GM12892 (cell line): Measurements from ENCODE around the gene RPIA.

Experiments
- DNase-seq: peaks from one replicate; pipeline ENCODE4 v3.0.0; 2011; ENCODE audit not compliant: insufficient read length
- FAIRE-seq: peaks from 2 replicates; lab custom pipeline; 2011; peaks lifted over from hg19 to GRCh38; lab: Jason Lieb, UNC
- POLR2A ChIP-seq: IDR thresholded peaks from 2 replicates; pipeline ENCODE4 v1.6.1; 2011; ENCODE audit warnings: low read depth, low read length, control low read depth
- POLR2AphosphoS5 ChIP-seq: IDR thresholded peaks from 2 replicates; pipeline ENCODE4 v1.6.1; 2011; ENCODE audit warnings: low read depth, low read length, control low read depth
- TAF1 ChIP-seq: IDR thresholded peaks from 2 replicates; pipeline ENCODE4 v1.6.1; 2011; ENCODE audit warnings: low read depth, mild to moderate bottlenecking, control low read depth, low read length, borderline replicate concordance

RPIA gene

DNA sequence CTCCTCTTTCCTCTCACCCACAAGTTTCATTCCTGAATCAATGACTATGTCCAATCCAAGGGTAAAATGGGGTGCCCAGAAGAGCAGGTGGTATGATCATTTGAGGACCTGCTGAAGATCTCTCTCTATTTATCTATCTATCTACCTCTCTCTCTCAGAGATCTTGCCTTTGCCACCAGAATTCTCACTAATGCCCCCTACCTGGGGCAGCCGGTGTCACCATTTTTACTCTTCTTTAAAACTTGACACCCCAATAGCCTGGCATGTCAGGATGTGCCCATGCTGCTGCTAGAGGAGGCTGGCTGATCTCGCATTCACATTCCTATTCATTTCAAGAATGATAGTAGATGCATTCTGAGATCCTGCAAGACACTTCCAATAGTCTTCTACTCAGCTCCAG is 24.3 kb upstream of the RPIA start:
- FAIRE-seq (no peak), DNase-seq (no peak)
- no peak for TF ChIP-seq POLR2AphosphoS5
- no peak for TF ChIP-seq POLR2A
- no peak for TF ChIP-seq TAF1

DNA sequence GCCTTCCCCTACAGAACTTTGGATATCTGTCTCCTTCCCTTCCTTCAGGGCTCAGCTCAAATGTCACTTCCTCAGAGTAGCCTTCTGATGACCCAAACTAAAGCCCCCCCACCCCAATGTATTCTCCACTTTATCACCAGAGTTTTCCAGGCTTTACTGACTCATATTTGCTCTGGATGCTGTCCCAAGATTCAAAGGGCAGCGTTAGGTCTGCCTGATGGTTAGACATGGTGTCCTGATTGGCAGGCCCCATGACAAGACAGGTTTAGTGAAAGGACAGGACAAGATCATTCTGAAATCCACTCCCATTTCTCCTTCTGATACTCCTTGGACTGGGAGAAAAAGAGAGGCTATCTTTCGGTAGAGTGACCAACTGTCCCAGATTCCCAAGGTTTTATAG is 22.6 kb upstream of the RPIA start:
- TF ChIP-seq TAF1: no peak
- no peak for TF ChIP-seq POLR2AphosphoS5
- TF ChIP-seq POLR2A: no peak
- DNase-seq: no peak
- FAIRE-seq: no peak

DNA sequence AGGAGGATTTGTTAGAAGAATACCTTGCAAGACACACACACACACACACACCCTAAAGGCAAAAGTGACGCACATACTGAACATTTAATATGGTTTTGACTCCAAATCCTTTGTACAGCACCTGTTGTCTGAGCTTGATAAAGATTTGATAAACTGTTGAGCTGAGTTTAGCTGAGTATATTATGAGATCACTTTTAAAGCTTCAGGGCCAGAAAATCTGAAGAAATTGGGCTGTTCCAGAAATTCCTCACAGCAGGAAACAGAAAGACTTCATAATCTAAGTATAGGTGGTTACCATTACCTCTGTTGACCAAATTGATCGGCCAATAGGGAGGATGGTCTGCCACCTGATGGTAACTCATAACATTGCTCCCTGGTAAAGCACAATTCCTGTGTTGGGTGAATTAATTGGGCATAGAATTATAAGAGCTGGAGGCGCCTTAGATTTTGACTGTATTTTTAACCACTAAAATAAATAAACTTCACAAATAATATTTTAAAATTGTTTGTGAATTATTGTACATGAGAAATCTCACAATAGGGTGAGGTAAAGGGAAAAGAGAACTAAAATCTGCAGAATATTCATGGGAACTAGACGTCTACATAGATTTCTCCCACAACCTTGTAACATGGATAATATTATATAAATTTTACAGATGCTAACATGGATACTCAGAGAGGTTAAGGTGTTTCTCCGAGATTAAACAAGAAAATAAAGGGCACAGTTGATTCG is 21.8 kb upstream of the RPIA start:
- DNase-seq: no peak
- FAIRE-seq: peak; percentile 93
- no peak for TF ChIP-seq POLR2A

DNA sequence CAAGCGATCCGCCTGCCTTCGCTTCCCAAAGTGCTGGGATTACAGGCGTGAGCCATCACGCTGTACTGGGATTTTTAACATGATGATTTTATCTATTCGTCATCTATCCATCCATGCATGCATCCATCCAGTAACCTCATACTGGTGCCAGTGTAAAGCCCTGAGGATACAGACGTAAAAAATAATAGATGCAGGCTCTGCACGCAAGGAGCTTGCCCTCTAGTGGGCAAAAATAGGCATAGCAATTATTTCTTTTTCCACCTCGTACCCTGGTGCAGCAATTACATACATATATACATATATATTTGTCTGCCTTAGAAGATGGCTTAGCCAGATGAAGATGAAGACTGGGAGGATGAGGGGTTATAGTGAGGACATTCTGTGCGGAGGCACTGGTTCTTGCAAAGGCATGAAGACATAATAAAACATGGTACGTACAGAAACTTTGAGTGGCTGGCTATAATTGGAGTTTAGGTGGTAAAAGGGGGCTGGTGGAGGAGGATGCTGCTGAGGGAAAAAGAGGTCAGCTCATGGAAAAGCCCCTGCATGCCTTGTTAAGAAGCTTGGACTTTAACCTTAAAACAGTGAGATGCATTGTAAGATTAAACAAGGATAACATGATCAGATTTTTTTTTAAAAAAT is 19.6 kb upstream of the RPIA start:
- TF ChIP-seq TAF1 (no peak), POLR2AphosphoS5 (no peak), POLR2A (no peak)
- DNase-seq (no peak), FAIRE-seq (peak; percentile 68)

DNA sequence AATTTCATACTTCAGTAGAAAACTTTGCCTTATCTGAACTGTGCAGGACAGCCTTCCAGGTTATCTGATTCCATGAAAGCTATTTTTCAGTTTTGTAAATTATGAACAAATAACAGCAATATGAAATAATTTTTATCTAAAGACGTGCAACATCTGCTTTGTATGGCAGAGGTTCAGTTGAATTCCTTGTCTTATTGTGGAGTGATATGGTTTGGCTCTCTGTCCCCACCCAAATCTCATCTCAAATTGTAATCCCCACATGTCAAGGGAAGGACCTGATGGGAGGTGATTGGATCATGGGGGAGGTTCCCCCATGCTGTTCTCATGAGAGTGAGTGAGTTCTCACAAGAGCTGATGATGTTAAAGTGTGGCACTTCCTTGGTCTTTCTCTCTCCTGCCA is 18.1 kb upstream of the RPIA start:
- FAIRE-seq: no peak
- TF ChIP-seq POLR2AphosphoS5 (no peak), POLR2A (no peak), TAF1 (no peak)
- DNase-seq: no peak

DNA sequence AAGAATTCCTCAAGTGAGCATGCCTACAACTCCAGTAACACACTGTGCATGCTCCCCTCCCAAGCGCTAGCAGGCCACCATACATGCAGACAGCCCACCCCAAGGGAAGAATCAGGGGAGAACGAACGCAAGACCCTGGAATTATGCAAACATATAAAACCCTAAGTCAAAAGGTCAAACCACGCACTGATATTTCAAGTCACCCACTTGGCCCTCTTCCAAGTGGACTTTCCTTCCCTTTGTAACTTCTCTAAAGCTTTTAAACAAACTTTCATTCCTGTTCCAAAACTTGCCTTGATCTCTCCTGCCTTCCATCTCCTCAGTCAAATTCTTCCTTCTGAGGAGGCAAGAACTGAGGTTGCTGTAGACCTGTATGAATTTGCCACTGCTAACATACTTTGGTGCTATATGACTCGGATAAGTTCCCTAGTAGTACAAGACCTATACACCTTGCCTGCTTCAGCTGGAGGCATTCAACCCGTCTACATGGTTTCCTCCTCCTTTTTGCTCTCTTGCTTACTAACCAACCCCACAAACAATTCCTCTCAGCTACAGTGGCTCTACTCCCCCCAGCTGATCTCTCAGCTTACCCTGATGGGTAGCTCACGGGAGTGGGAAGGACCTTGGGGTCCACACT is 11.1 kb upstream of the RPIA start:
- FAIRE-seq: no peak
- no peak for TF ChIP-seq POLR2AphosphoS5
- TF ChIP-seq TAF1: no peak
- TF ChIP-seq POLR2A: no peak
- DNase-seq: no peak

DNA sequence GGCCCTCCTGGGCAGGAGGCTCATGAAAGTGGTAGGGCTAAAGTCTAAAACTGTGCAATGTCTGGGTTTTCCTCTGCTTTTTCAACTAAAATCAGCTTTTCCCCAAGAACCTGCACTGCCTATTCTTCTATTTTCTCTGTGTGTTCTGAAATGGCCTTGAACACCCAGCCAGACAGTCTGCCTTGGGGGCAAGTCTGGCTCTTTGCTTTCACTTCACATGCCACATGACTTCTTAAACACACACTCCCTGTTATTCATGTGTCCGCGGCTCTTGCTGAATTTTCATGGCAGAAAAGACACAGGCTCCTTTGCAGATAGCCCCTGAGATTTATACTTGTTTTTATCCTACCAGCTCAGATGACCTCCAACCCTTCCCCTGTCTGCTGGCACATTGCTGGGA is 10.6 kb upstream of the RPIA start:
- no peak for FAIRE-seq
- DNase-seq: no peak
- TF ChIP-seq POLR2A (no peak), POLR2AphosphoS5 (no peak), TAF1 (no peak)

DNA sequence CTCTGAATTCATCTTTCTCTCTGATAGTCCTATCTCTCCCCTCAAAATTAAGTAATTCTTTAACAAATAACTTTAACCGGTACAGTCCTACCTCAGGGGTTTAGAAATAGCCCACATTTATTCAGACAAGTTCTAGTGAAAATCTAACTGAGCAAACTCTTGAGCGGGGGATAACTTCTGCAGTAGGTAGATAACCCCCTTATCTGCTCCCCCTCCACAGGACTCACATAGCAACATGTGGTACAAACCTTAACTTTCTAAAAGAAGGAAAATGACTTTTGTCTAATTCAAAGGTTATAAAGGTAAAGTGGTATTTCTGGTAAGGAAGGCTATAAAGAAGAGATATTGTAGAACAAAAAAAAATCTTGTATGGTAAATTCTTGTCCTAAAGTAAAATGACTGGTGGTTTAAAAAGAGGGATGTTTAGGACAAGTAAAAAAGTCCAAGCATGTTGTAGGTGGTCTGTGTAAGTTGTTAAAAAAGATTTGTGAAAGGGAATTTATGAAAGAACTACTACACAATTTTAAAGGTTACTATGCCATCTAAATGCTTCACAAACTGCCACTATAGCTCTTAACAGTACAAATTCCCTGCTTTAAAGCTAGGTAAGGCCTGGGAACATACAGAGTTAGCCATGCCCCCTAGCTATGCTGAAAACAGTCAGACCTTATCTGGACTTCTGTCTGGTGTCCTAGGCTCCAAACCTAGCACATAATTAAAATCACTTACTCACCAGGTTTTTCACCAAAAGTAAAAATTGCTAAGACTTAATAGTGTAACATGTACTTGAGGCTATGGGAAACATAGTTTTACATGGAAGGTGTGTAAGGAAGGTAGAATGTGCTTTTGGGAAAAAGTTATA is 8.1 kb upstream of the RPIA start:
- DNase-seq: no peak
- TF ChIP-seq POLR2AphosphoS5 (no peak), TAF1 (no peak), POLR2A (no peak)
- no peak for FAIRE-seq

DNA sequence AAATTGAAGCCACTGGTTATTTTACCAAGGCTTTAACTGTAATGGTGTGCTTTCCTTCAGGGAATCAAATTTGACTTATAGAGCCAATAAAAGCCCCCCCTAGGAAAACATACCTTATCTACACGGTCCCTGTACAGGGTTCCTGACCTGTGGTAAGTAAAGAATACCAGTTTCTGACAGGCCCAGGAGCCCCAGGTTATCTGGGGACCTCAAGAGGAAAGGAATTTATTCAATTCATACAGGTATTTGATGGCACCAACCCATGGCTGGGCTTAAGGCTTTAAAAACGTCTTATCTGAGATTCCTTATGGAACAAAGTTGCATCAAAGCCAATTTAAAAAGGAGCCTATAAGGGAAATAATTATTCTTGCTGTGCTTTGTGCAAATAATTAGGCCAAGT is 7.0 kb upstream of the RPIA start:
- FAIRE-seq (no peak), DNase-seq (no peak)

DNA sequence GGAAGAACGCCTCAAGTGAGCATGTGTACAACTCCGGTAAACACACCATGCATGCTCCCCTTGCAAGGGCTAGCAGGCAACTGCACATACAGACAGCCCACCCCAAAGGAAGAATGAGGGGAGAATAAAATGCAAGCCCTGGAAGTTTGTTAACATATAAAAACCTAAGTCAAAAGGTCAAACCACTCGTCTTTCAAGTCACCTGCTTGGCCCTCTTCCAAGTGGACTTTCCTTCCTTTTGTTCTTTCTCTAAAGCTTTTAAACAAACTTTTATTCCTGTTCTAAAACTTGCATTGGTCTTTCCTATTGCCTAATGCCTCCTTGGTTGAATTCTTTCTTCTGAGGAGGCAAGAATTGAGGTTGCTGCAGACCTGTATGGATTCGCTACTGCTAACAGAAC is 5.2 kb upstream of the RPIA start:
- DNase-seq (no peak), FAIRE-seq (no peak)
- TF ChIP-seq POLR2A (no peak), POLR2AphosphoS5 (no peak)

More for the DNA sequence above, 7.0 kb upstream of the RPIA start:
- TF ChIP-seq TAF1 (no peak), POLR2AphosphoS5 (no peak), POLR2A (no peak)

DNA sequence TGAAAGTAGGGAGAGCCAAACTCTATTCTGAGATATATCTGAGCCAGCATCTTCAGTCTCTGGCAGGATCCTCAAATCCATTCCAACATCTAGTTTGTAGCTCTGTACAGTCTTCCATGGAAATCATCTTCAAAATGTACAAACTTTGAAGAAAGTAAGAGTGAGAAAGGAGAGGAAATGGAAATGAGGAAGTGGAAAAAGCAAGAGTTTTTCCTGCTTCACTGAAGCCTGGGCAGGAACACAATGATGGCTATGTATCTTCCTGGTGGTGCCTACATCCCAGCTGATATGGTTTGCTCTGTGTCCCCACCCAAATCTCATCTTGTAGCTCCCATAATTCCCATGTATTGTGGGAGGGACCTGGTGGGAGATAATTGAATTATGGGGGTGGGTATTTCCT is 4.1 kb upstream of the RPIA start:
- FAIRE-seq (no peak), DNase-seq (no peak)
- TF ChIP-seq TAF1: no peak
- TF ChIP-seq POLR2AphosphoS5: no peak
- no peak for TF ChIP-seq POLR2A
